Fibroblast of lung (primary cell): ENCODE measurements around the gene DDAH1.

Experiments
- CTCF ChIP-seq, 2 donors: IDR thresholded peaks in 1 of 2; conservative IDR thresholded peaks in 1 of 2; 1 replicate in 1 of 2; 2 replicates in 1 of 2; pipeline ENCODE4 v1.5.1; 2011 to 2012; ENCODE audit warnings: low read length in 2 of 2, control low read depth in 1 of 2, inconsistent platforms in 1 of 2, low read depth in 1 of 2, mild to moderate bottlenecking in 1 of 2
- EZH2 ChIP-seq: IDR thresholded peaks from 2 replicates; pipeline ENCODE4 v1.5.1; 2012; ENCODE audit warnings: low read length, control low read depth, mild to moderate bottlenecking; ENCODE audit errors: missing control alignments

- TF ChIP-seq CTCF (conservative IDR thresholded peaks at IDR 0.05 in 1 of 2, IDR thresholded peaks at IDR 0.05 in 1 of 2; ENCODE audit: low read depth in 1 of 2, low read length in 2 of 2) = no peak
- no peak for TF ChIP-seq EZH2
These were observed 19.8 kb upstream of the DDAH1 start for GRCh38 chr1:85484716-85485115.
